PC-3 (cell line): ENCODE data around the gene AOAH. TPM values are rescaled to one million over a fixed set of nuclear protein-coding genes. Genes with fewer than 3 reads are reported as not detected.
"Not testable (repeated sequence)": the region's sequence is repeated elsewhere in the genome, so short reads cannot be mapped to it uniquely, and the experiment has no call there.

Experiments used
- ATAC-seq: fragments of 200-7000 bp; cut with Tn5 transposase; 2 replicates; pipeline ENCODE4 v1.9.1; 2020; ENCODE audit warnings: mild to moderate bottlenecking, moderate library complexity
- BruUV-seq: library from RNA; stranded (reverse); fragments of 400-500 nt; replicated peaks from 2 replicates; lab custom pipeline; 2021; lab: Mats Ljungman, UMichigan
- CTCF ChIA-PET: fragments of 300-600 bp; sonication (Branson Sonifier 250); formaldehyde crosslinking; loops from one replicate; lab custom pipeline; 2022; ENCODE audit warnings: antibody characterized with exemption; lab: Charles Lee
- POLR2A ChIA-PET: fragments of 300-600 bp; sonication (Branson Sonifier 250); formaldehyde crosslinking; loops from one replicate; lab custom pipeline; 2022; ENCODE audit warnings: antibody characterized with exemption; ENCODE audit not compliant: unreplicated experiment; lab: Charles Lee
- DNase-seq: peaks from one replicate; pipeline ENCODE4 v3.0.0-alpha.2; 2015
- H2AFZ ChIP-seq: fragments of 300-600 bp; sonication (generic); 2 replicates; pipeline ENCODE4 v1.6.0; 2016; ENCODE audit warnings: antibody characterized with exemption, low read length
- H3F3A ChIP-seq: fragments of 300-600 bp; sonication (generic); one replicate; pipeline ENCODE4 v1.6.0; 2017; ENCODE audit warnings: antibody characterized with exemption, low read length, control low read depth, mild to moderate bottlenecking; ENCODE audit not compliant: unreplicated experiment
- H3K27ac ChIP-seq: fragments of 300-600 bp; sonication (generic); 2 replicates; pipeline ENCODE4 v1.5.1; 2016; ENCODE audit warnings: mild to moderate bottlenecking, low read length
- H3K27me3 ChIP-seq: fragments of 300-600 bp; sonication (generic); 2 replicates; pipeline ENCODE4 v1.6.1; 2016; ENCODE audit warnings: low read length, mixed read lengths
- H3K36me3 ChIP-seq: fragments of 300-600 bp; sonication (generic); 2 replicates; pipeline ENCODE4 v1.6.1; 2016; ENCODE audit warnings: low read depth, mixed run types, low read length, mixed read lengths
- H3K4me1 ChIP-seq: fragments of 300-600 bp; sonication (generic); 2 replicates; pipeline ENCODE4 v1.5.1; 2016; ENCODE audit warnings: low read length; ENCODE audit not compliant: insufficient read depth
- H3K4me2 ChIP-seq: fragments of 300-600 bp; sonication (generic); 2 replicates; pipeline ENCODE4 v1.6.0; 2016; ENCODE audit warnings: low read length
- H3K4me3 ChIP-seq: fragments of 300-600 bp; sonication (generic); 2 replicates; pipeline ENCODE4 v1.5.1; 2016; ENCODE audit warnings: mild to moderate bottlenecking, low read length, mixed read lengths
- H3K79me2 ChIP-seq: fragments of 300-600 bp; sonication (generic); 2 replicates; pipeline ENCODE4 v1.6.1; 2017; ENCODE audit warnings: low read length, mixed read lengths
- H3K9ac ChIP-seq: fragments of 300-600 bp; sonication (generic); 2 replicates; pipeline ENCODE4 v1.6.0; 2016; ENCODE audit warnings: mild to moderate bottlenecking, low read length
- H3K9me2 ChIP-seq: fragments of 300-600 bp; sonication (generic); replicated peaks from 2 replicates; pipeline ENCODE4 v1.6.1; 2016; ENCODE audit warnings: mixed run types, low read length, mixed read lengths
- H3K9me3 ChIP-seq: fragments of 300-600 bp; sonication (generic); 2 replicates; pipeline ENCODE4 v1.6.1; 2016; ENCODE audit warnings: low read length, mixed read lengths
- H4K20me1 ChIP-seq: fragments of 300-600 bp; sonication (generic); 2 replicates; pipeline ENCODE4 v1.6.1; 2016; ENCODE audit warnings: low read length, mixed read lengths
- CTCF ChIP-seq: fragments of 300-600 bp; sonication (generic); conservative IDR thresholded peaks from 2 replicates; pipeline ENCODE4 v1.5.1; 2017; ENCODE audit warnings: antibody characterized with exemption, low read depth, mild to moderate bottlenecking, low read length
- EZH2 ChIP-seq: fragments of 300-600 bp; sonication (generic); IDR thresholded peaks from one replicate; pipeline ENCODE4 v1.6.1; 2017; ENCODE audit warnings: antibody characterized with exemption, mild to moderate bottlenecking, low read length; ENCODE audit not compliant: unreplicated experiment
- EZH2phosphoT487 ChIP-seq: fragments of 300-600 bp; sonication (generic); IDR thresholded peaks from 2 replicates; pipeline ENCODE4 v1.6.1; 2018; ENCODE audit warnings: mild to moderate bottlenecking, antibody characterized with exemption, low read length, borderline replicate concordance
- intact Hi-C: fragments of 100-400 bp; cut with micrococcal nuclease; formaldehyde crosslinking; loops from 2 replicates; pipeline ENCODE4 v1.9.0; 2023
- total RNA-seq: library from RNA; depleted of rRNA; stranded (reverse); fragments of >200 nt; gene quantifications from 2 replicates; pipeline ENCODE4 v1.2.3, GENCODE V29; 2014

AOAH gene
- total RNA-seq, 1 experiment from 2014 or later = not detected

- BruUV-seq = no TSS peak
- H3K27me3 ChIP-seq = 0 out of 2 replicates have a peak, but pooled peaks cover 4% of the 10 kb centered on the region
Observed at GRCh38 chr7:36496576-36496975, 227.7 kb downstream of the AOAH start.

GRCh38 chr7:36491317-36491716 lies 233.0 kb downstream of the AOAH start:
- DNase-seq (no peak), ATAC-seq (no peak)
- no TSS peak for BruUV-seq
- Histone ChIP-seq H3K27me3 (peaks cover 20% of the 10 kb centered on the region), H3F3A (no peaks in the 10 kb centered on the region), H4K20me1 (no peaks in the 10 kb centered on the region), H3K4me1 (no peaks in the 10 kb centered on the region), H3K79me2 (no peaks in the 10 kb centered on the region), H3K9me2 (no peaks in the 10 kb centered on the region), H3K4me3 (no peak overlapping the region), H2AFZ (no peak overlapping the region), H3K36me3 (no peaks in the 10 kb centered on the region), H3K27ac (no peak overlapping the region), H3K9me3 (no peaks in the 10 kb centered on the region), H3K9ac (no peak overlapping the region), H3K4me2 (no peak overlapping the region)
- intact Hi-C loops = no loop called here
- POLR2A ChIA-PET = no interaction called here
- no peak for TF ChIP-seq CTCF
- no peak for TF ChIP-seq EZH2phosphoT487
- TF ChIP-seq EZH2 = no peak
- CTCF ChIA-PET = no interaction called here

More at GRCh38 chr7:36496576-36496975, 227.7 kb downstream of the AOAH start:
- no peak for TF ChIP-seq EZH2
- POLR2A ChIA-PET = no interaction called here
- no peaks in the 10 kb centered on the region for H3F3A ChIP-seq
- no peak overlapping the region for H3K4me3 ChIP-seq
- no peaks in the 10 kb centered on the region for H3K4me1 ChIP-seq
- H3K9me3 ChIP-seq = no peaks in the 10 kb centered on the region
- ATAC-seq = no peak
- H3K27ac ChIP-seq = no peak overlapping the region
- intact Hi-C loops = no loop called here
- no peaks in the 10 kb centered on the region for H3K9me2 ChIP-seq
- H3K9ac ChIP-seq = no peak overlapping the region
- H2AFZ ChIP-seq = no peak overlapping the region
- DNase-seq = no peak
- no peaks in the 10 kb centered on the region for H3K36me3 ChIP-seq
- no peak overlapping the region for H3K4me2 ChIP-seq
- H3K79me2 ChIP-seq = no peaks in the 10 kb centered on the region
- H4K20me1 ChIP-seq = no peaks in the 10 kb centered on the region
- CTCF ChIA-PET = no interaction called here

- Histone ChIP-seq H3F3A (no peaks in the 10 kb centered on the region), H3K4me1 (no peaks in the 10 kb centered on the region), H3K27me3 (peaks cover 26% of the 10 kb centered on the region), H3K4me2 (no peak overlapping the region), H3K79me2 (no peaks in the 10 kb centered on the region), H3K4me3 (no peak overlapping the region), H3K27ac (no peak overlapping the region), H2AFZ (no peak overlapping the region), H3K36me3 (no peaks in the 10 kb centered on the region), H3K9me3 (no peaks in the 10 kb centered on the region), H3K9me2 (no peaks in the 10 kb centered on the region), H3K9ac (no peak overlapping the region), H4K20me1 (no peaks in the 10 kb centered on the region)
- BruUV-seq = no TSS peak
- POLR2A ChIA-PET = no interaction called here
- CTCF ChIA-PET = interaction anchor here (0.9 kb wide), 1 partner anchor 180 kb away, joined by 3 read pairs; no protein-coding TSS in a partner anchor
- ATAC-seq (no peak), DNase-seq (no peak)
- TF ChIP-seq EZH2 (no peak), EZH2phosphoT487 (no peak), CTCF (no peak)
- intact Hi-C loops = no loop called here
Observed at GRCh38 chr7:36490419-36490830, 233.9 kb downstream of the AOAH start.

DNA sequence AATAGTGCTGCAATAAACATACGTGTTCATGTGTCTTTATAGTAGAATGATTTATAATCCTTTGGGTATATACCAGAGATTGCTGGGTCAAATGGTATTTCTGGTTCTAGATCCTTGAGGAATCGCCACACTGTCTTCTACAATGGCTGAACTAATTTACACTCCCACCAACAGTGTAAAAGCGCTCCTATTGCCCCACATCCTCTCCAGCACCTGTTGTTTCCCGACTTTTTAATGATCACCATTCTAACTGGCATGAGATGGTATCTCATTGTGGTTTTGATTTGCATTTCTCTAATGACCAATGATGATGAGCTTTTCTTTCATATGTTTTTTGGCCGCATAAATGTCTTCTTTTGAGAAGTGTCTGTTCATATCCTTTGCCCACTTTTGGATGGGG lies 235.6 kb downstream of the AOAH start:
- H3K9ac ChIP-seq, ATAC-seq, H3F3A ChIP-seq, H3K9me2 ChIP-seq, H3K4me3 ChIP-seq, CTCF ChIA-PET, H3K27ac ChIP-seq, DNase-seq, H3K36me3 ChIP-seq, BruUV-seq, H4K20me1 ChIP-seq, H2AFZ ChIP-seq, H3K79me2 ChIP-seq, H3K4me2 ChIP-seq, H3K4me1 ChIP-seq, POLR2A ChIA-PET, H3K9me3 ChIP-seq: not testable (repeated sequence)
- intact Hi-C loops = loop anchor here (5.0 kb wide), 1 partner anchor 46 kb away; no protein-coding TSS in a partner anchor
- H3K27me3 ChIP-seq = peaks cover 38% of the 10 kb centered on the region
